HG03045 (cell line): ENCODE measurements around the gene SPATA25.
"Not testable (repeated sequence)": the region's sequence is repeated elsewhere in the genome, so short reads cannot be mapped to it uniquely, and the experiment has no call there.

Experiments used
- ATAC-seq: cut with Tn5 transposase; IDR thresholded peaks from one replicate; pipeline ENCODE4 v1.9.1; 2021; ENCODE audit warnings: mild to moderate bottlenecking, moderate library complexity; ENCODE audit not compliant: unreplicated experiment

SPATA25 gene

GRCh38 chr20:45887346-45887715, at the start of gene SPATA25:
TSS of gene SPATA25 (minus strand) at chr20:45887622. CDS start at chr20:45887590, 32 bp downstream.
- no peak for ATAC-seq

GRCh38 chr20:45935416-45936046, 48.1 kb upstream of the SPATA25 start:
- no peak for ATAC-seq

GRCh38 chr20:45934586-45935415, 47.4 kb upstream of the SPATA25 start, which contains the start of gene PCIF1:
TSS of gene PCIF1 (plus strand) at chr20:45934683. CDS start at chr20:45939000, 4,317 bp downstream.
- ATAC-seq: peak; percentile 69

GRCh38 chr20:45934046-45934585, 46.7 kb upstream of the SPATA25 start:
- ATAC-seq: peak; percentile 8

- ATAC-seq: no peak
Measured at GRCh38 chr20:45933266-45934045, 46.0 kb upstream of the SPATA25 start.

- not testable (repeated sequence) for ATAC-seq
Measured at GRCh38 chr20:45931680-45932079, 44.3 kb upstream of the SPATA25 start.

GRCh38 chr20:45927071-45927878, 39.9 kb upstream of the SPATA25 start:
- ATAC-seq: no peak

- ATAC-seq: no peak
Measured at GRCh38 chr20:45926731-45927070, 39.3 kb upstream of the SPATA25 start.

- ATAC-seq: no peak
Measured at GRCh38 chr20:45925821-45926506, 38.5 kb upstream of the SPATA25 start.

- ATAC-seq: no peak
Measured at GRCh38 chr20:45924391-45925261, 37.2 kb upstream of the SPATA25 start.

GRCh38 chr20:45921337-45922189, 34.1 kb upstream of the SPATA25 start:
- no peak for ATAC-seq

- ATAC-seq: no peak
Measured at GRCh38 chr20:45920462-45921336, 33.3 kb upstream of the SPATA25 start.

GRCh38 chr20:45919542-45920399, 32.3 kb upstream of the SPATA25 start:
- no peak for ATAC-seq

- no peak for ATAC-seq
Measured at GRCh38 chr20:45918779-45919537, 31.5 kb upstream of the SPATA25 start.

- no peak for ATAC-seq
Measured at GRCh38 chr20:45918182-45918737, 30.8 kb upstream of the SPATA25 start.
